Subcutaneous abdominal adipose tissue (tissue), 5 donors: ENCODE measurements around the gene HNRNPA3.

Source experiments
- H3K27ac ChIP-seq: one replicate; pipeline ENCODE4 v1.7.0; 2013; ENCODE audit warnings: low read depth, mild to moderate bottlenecking, inconsistent platforms, low read length, moderate library complexity
- H3K27me3 ChIP-seq, 5 donors: one replicate each; pipeline ENCODE4 v1.7.0; 2013; ENCODE audit warnings: low read length in 5 of 5, inconsistent platforms in 1 of 5; ENCODE audit not compliant: control insufficient read depth in 5 of 5, insufficient read depth in 4 of 5
- H3K36me3 ChIP-seq, 5 donors: one replicate each; pipeline ENCODE4 v1.7.0; 2013; ENCODE audit warnings: low read length in 5 of 5; ENCODE audit not compliant: control insufficient read depth in 5 of 5, insufficient read depth in 5 of 5
- H3K4me1 ChIP-seq, 5 donors: one replicate each; pipeline ENCODE4 v1.7.0; 2013; ENCODE audit warnings: low read length in 5 of 5, mild to moderate bottlenecking in 3 of 5, moderate library complexity in 1 of 5; ENCODE audit not compliant: control insufficient read depth in 5 of 5, insufficient read depth in 5 of 5
- H3K4me3 ChIP-seq, 5 donors: one replicate each; pipeline ENCODE4 v1.7.0; 2013; ENCODE audit warnings: low read length in 5 of 5, low read depth in 1 of 5
- H3K9ac ChIP-seq, 5 donors: one replicate each; pipeline ENCODE4 v1.7.0; 2013; ENCODE audit warnings: low read length in 5 of 5, mild to moderate bottlenecking in 4 of 5, moderate library complexity in 3 of 5
- H3K9me3 ChIP-seq, 5 donors: one replicate each; pipeline ENCODE4 v1.7.0; 2013; ENCODE audit warnings: low read length in 5 of 5; ENCODE audit not compliant: control insufficient read depth in 5 of 5
- donor health status: healthy.
- donor health status: healthy.
- donor health status: healthy.
- donor health status: healthy.
- donor health status: healthy.

HNRNPA3 gene

DNA sequence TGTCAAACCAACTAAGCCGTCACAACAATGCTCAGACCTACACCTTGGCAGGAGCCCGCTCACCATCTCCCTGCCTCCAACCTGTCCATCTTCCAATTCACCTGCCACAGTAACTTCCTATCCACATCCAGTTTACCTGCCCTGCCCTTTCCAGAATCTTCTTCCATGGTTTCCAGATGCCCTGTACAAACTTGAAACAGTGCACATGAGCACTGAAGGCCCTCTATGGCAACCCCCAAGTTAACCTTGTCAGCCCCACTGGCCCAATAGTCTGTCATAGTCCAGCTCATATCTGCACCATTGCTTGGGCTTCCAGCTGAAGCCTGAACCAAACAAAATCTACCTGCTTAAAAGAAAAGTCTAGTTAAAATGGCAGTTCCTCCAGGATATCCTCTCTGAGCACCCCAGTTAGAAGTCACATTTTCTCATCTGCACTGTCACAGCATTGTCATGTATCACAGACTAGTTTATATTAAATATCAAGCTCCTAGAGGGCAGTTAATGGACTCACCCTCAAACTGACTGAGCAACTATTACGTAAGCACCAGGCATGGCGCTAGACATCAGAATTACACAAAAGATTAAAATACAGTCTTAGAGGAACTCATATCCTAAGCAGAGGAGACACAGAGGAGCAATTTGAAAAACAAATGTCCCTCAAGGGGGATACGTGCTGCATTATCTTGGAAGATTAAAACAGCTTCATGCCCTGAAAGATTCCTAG lies 40.4 kb downstream of the HNRNPA3 start:
- Histone ChIP-seq H3K9ac (peak overlapping the region in 2 of 5 donors; percentile 4 to 29), H3K27ac (peak overlapping the region; percentile 84), H3K9me3 (no peaks in the 10 kb centered on the region), H3K4me1 (peaks cover 17 to 85% (median 82%) of the 10 kb centered on the region in 5 donors), H3K36me3 (peaks cover 0 to 2% (median 0%) of the 10 kb centered on the region in 5 donors), H3K27me3 (no peaks in the 10 kb centered on the region), H3K4me3 (peak overlapping the region in 2 of 5 donors; percentile 2 to 29)

DNA sequence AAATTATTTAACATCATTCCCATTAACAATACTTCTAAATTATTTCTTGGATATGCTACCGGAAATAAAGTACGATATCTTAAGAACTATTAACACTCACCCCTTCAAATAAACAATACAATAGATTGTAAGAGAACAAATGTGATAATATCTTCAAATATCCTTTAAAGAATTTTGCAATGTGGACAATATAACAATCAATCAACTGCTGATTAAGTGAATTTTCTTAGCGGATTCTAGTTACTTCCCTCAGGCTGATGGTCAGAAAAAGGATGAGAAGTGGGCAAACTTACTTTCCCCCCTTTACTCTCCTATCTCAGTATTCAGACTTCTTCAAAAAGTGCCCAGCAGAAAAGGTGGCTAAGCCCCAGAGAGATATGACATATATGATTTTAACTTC lies 41.1 kb downstream of the HNRNPA3 start:
- H3K36me3 ChIP-seq: peaks cover 0 to 2% (median 0%) of the 10 kb centered on the region in 5 donors
- no peak overlapping the region for H3K4me3 ChIP-seq
- H3K4me1 ChIP-seq: peaks cover 17 to 85% (median 78%) of the 10 kb centered on the region in 5 donors
- no peaks in the 10 kb centered on the region for H3K27me3 ChIP-seq
- no peak overlapping the region for H3K9ac ChIP-seq
- no peak overlapping the region for H3K27ac ChIP-seq
- H3K9me3 ChIP-seq: peaks cover 0 to 2% (median 0%) of the 10 kb centered on the region in 5 donors

DNA sequence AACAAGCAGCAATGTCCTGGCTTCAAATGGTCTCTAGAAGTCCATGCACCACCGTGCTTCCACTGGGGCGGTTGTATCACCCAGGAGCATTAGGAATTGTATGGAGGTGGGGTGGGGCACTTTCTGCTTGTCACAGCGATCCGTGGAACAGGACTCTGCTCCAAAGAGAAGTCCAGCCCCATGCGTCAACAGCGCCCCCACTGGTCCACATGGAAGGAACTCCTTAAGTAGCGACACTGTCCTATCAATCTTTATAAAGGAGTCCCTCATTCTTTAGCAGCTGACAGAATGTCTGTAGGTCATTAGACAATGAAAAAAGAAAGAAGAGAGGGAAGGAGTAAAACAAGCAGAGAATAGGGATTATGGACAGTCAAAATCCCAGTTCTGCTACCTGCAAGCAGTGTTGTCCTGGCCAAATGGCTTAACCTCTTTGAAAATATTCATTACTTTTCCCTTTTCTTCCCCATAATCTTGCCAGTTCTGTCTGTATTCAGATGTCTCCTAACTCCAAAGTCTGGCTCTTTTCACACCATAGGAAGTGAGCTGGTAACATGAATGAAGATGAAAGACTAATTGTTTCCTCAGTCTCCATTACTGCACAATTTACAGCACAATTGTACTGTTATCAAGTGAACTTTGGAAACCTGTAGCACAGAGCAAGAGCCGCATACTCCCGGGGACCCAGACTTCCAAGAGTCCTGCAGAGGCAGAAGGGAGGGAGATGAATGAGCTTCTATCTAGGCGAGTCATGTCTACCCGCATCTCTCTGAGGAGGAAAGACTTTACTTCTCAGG lies 42.0 kb downstream of the HNRNPA3 start:
- peak overlapping the region in 2 of 5 donors; percentile 4 to 24 for H3K4me3 ChIP-seq
- no peak overlapping the region for H3K9ac ChIP-seq
- no peaks in the 10 kb centered on the region for H3K27me3 ChIP-seq
- H3K27ac ChIP-seq: no peak overlapping the region
- peaks cover 0 to 2% (median 0%) of the 10 kb centered on the region in 5 donors for H3K9me3 ChIP-seq
- H3K36me3 ChIP-seq: peaks cover 0 to 2% (median 0%) of the 10 kb centered on the region in 5 donors
- H3K4me1 ChIP-seq: peaks cover 17 to 84% (median 78%) of the 10 kb centered on the region in 5 donors

DNA sequence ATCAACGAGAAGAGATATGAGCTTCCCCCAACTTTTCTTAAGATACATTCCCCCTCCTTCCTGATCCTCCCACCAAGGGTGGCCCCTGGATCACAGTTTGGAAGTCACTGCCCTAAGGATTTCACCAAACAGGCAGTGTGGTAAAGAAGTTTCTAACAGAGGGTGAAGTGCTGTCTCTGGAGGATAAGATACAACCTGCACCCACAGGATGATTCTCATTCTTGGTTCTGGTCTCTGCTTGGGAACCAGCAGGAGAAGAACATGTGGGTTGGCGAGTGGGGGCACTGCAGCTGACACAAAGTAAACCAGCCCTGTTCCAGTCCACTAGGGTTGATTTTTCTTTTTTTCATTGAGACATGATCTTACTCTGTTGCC lies 42.6 kb downstream of the HNRNPA3 start:
- peaks cover 0 to 2% (median 0%) of the 10 kb centered on the region in 5 donors for H3K36me3 ChIP-seq
- H3K9me3 ChIP-seq: peaks cover 0 to 2% (median 0%) of the 10 kb centered on the region in 5 donors
- peaks cover 17 to 88% (median 83%) of the 10 kb centered on the region in 5 donors for H3K4me1 ChIP-seq
- peak overlapping the region in 1 of 5 donors; percentile 24 for H3K4me3 ChIP-seq
- H3K9ac ChIP-seq: no peak overlapping the region
- no peaks in the 10 kb centered on the region for H3K27me3 ChIP-seq
- H3K27ac ChIP-seq: no peak overlapping the region

DNA sequence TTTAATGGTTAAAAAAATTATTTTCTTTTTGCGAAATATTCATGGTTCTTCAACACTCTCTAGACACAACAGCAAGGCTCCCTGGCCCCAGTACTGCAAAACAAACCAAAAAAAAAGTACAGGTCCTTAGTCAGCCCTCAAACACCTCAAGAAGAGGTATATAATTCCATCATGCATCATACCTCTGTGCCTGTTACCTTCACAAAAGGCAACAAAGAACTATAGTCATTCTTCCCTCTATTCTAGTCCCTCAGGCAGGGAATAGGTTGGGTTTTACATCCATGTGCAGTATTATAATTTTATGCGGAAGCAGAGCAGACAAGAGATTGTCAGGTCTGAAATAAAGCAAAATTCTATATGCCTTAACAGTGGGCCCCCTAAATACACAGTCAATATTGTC lies 43.4 kb downstream of the HNRNPA3 start:
- H3K4me3 ChIP-seq: no peak overlapping the region
- peak overlapping the region in 1 of 5 donors; percentile 47 for H3K9ac ChIP-seq
- H3K4me1 ChIP-seq: peaks cover 17 to 88% (median 84%) of the 10 kb centered on the region in 5 donors
- H3K27ac ChIP-seq: no peak overlapping the region
- peaks cover 0 to 2% (median 0%) of the 10 kb centered on the region in 5 donors for H3K36me3 ChIP-seq
- H3K27me3 ChIP-seq: no peaks in the 10 kb centered on the region
- H3K9me3 ChIP-seq: peaks cover 0 to 2% (median 0%) of the 10 kb centered on the region in 5 donors

DNA sequence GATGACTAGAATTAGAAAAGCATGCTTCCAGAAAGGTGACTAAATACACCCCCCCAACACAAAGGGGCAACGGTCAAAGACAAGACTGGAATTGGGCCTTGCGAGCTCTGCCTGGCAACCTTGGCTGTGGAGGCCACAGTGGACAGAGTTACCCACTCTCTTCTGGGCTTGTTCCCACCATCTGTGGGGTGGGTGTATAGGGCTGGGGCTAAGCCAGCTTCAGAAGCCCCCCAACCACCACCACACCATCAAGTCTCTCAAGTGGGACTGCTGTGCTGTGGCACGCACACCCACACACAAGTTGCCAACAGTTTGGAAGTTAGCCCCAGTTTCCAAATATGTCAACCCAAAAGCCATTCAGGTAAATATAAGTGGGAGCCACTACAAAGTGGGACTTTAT lies 44.1 kb downstream of the HNRNPA3 start:
- Histone ChIP-seq H3K27me3 (no peaks in the 10 kb centered on the region), H3K9ac (peak overlapping the region in 2 of 5 donors; percentile 37 to 47), H3K4me1 (peaks cover 17 to 88% (median 84%) of the 10 kb centered on the region in 5 donors), H3K9me3 (peaks cover 0 to 2% (median 0%) of the 10 kb centered on the region in 5 donors), H3K4me3 (no peak overlapping the region), H3K27ac (peak overlapping the region; percentile 31), H3K36me3 (peaks cover 0 to 2% (median 0%) of the 10 kb centered on the region in 5 donors)

DNA sequence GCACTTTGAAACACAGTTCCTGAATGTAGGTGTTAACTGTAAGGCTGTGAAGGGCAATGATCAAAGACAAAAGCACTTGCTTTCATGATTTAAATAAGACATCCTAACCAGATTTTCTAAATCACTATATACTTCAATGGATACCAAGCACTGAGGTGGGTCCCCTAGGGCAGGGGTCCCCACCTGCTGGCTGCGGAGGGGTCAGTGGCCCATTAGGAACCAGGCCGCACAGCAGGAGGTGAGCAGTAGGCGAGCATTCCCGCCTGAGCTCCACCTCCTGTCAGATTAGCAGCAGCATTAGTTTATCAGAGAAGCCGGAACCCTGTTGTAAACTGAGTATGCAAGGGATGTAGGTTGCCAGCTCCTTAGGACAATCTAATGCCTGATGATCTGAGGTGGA lies 44.9 kb downstream of the HNRNPA3 start:
- H3K4me1 ChIP-seq: peaks cover 14 to 89% (median 85%) of the 10 kb centered on the region in 5 donors
- H3K9me3 ChIP-seq: peaks cover 0 to 2% (median 0%) of the 10 kb centered on the region in 5 donors
- no peak overlapping the region for H3K4me3 ChIP-seq
- H3K27ac ChIP-seq: peak overlapping the region; percentile 31
- peak overlapping the region in 2 of 5 donors; percentile 21 to 44 for H3K9ac ChIP-seq
- H3K27me3 ChIP-seq: no peaks in the 10 kb centered on the region
- H3K36me3 ChIP-seq: peaks cover 0 to 2% (median 0%) of the 10 kb centered on the region in 5 donors

DNA sequence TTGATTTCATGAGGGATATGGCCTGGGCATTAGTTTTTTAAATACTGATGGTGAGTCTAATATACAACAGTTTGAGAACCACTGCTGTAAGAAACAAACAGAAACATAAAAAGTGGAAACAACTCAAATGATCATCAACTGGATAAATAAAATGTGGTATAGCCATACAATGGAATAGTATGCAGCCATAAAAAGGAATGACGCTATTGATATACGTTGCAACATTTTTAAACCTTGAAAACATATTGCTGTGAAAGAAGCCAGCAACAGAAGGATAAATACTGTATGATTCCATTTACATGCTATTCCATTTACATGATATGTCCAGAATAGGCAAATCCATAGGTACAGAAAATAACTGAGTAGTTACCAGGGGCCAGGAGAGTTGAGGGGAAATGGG lies 45.5 kb downstream of the HNRNPA3 start:
- Histone ChIP-seq H3K27me3 (no peaks in the 10 kb centered on the region), H3K36me3 (peaks cover 0 to 2% (median 0%) of the 10 kb centered on the region in 5 donors), H3K9me3 (peaks cover 0 to 2% (median 0%) of the 10 kb centered on the region in 5 donors), H3K9ac (no peak overlapping the region), H3K4me1 (peaks cover 12 to 84% (median 82%) of the 10 kb centered on the region in 5 donors), H3K27ac (peak overlapping the region; percentile 38), H3K4me3 (no peak overlapping the region)

DNA sequence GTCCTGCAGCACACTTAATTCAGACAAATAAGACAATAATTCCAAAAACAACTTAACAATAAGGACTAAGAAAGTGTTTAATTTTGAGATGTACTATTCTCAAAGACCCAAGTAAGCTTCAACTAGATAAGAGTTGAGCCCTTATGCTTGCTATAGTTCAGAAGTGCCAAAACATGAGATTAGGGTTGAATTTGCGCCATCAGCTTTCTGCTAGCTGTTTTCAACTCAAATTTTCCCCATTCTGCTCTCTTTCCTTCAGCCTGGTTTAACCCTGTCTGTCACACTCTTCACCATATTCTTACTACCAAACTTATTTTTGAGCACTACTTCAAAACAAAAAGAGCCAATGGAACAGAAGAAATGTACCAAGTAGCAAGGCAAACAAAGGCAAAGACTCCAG lies 47.8 kb downstream of the HNRNPA3 start:
- Histone ChIP-seq H3K36me3 (peaks cover 0 to 2% (median 0%) of the 10 kb centered on the region in 5 donors), H3K9me3 (peaks cover 0 to 2% (median 0%) of the 10 kb centered on the region in 5 donors), H3K27ac (peak overlapping the region; percentile 99), H3K4me1 (peaks cover 8 to 65% (median 63%) of the 10 kb centered on the region in 5 donors), H3K4me3 (peak overlapping the region in 2 of 5 donors; percentile 4 to 38), H3K9ac (peak overlapping the region in 3 of 5 donors; percentile 5 to 15 (median 13)), H3K27me3 (no peaks in the 10 kb centered on the region)
